ENCODE measurements around the gene ATP8B4.

DNA sequence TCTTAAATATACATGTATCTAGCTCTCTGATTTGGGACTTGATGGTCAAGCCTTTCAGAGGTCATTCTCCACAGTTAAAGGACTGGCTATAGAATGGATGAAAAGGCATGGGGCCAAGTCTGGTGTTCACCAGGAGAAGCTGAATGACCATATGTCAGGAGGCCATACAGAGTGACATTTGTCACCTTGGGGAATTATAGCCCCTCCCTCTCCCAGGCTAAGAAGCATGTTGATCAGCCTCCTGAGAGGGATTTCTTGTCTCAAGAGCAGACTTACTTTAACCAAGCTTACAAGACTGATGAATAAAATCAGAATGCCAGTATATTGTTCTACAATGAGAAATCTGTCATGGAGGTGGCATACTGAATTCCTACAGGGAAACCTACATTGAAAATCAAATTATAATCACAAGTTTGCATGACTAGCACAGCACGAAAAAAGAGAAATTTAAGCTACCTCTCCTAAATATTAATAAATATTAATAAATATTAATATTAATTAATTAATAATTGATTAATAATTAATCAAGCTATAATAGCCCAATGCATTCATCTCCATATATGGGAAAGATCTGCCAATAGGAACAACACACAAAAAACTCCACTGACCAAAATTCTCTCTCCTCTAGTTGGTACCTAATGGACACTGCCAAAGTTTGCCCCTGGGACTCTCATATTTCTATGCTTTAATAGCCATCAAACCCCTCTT lies 47.3 kb downstream of the ATP8B4 start:
- TF ChIP-seq, protein P1, sequence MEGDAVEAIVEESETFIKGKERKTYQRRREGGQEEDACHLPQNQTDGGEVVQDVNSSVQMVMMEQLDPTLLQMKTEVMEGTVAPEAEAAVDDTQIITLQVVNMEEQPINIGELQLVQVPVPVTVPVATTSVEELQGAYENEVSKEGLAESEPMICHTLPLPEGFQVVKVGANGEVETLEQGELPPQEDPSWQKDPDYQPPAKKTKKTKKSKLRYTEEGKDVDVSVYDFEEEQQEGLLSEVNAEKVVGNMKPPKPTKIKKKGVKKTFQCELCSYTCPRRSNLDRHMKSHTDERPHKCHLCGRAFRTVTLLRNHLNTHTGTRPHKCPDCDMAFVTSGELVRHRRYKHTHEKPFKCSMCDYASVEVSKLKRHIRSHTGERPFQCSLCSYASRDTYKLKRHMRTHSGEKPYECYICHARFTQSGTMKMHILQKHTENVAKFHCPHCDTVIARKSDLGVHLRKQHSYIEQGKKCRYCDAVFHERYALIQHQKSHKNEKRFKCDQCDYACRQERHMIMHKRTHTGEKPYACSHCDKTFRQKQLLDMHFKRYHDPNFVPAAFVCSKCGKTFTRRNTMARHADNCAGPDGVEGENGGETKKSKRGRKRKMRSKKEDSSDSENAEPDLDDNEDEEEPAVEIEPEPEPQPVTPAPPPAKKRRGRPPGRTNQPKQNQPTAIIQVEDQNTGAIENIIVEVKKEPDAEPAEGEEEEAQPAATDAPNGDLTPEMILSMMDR (IDR thresholded peaks at IDR 0.05; ENCODE audit: low read depth, low read length): no peak
- TF ChIP-seq, protein P2, sequence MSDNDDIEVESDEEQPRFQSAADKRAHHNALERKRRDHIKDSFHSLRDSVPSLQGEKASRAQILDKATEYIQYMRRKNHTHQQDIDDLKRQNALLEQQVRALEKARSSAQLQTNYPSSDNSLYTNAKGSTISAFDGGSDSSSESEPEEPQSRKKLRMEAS (IDR thresholded peaks at IDR 0.05; ENCODE audit: low read depth, low read length): no peak
- no peak for TF ChIP-seq POLR2A (IDR thresholded peaks at IDR 0.05; ENCODE audit: extremely low read depth, insufficient read length)
- no peak for TF ChIP-seq MYC (IDR thresholded peaks at IDR 0.05; ENCODE audit: low read depth, low read length)

All from NB4 (cell line).